ENCODE measurements around the gene SULT1C2. TPM values are rescaled to one million over a fixed set of nuclear protein-coding genes. Genes with fewer than 3 reads are reported as not detected.

SULT1C2 gene
- total and polyA plus RNA-seq, 2 of the 4 experiments (the other 2 are of a cell fraction) = 0.09 TPM; not detected in 1

DNA sequence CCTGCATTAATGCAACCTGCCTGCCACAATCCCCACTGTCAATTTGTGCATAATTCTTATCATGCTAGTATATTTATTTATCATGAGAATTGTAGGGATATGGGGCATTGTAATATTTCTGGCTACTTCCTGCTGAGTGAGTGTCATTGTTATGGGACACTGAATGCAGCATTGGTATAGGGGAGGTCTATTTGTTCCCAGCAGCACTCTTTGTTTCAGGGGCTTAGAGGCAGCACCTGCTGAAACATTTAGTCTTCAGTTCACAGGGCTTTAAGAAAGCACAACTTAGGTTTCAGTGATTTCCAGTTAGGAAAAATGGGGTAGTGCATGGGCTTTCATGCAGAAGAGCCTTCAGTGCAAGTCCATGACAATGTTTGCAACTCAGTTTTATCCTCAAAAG is 25.3 kb upstream of the SULT1C2 start:
- CTCF ChIA-PET = no interaction called here
- POLR2A ChIA-PET (ENCODE audit: unreplicated experiment) = no interaction called here
- BruUV-seq (replicated peaks) = no TSS peak
- H2AK9ac ChIP-seq (replicated peaks; ENCODE audit: low read depth, low read length, poor library complexity) = no peak overlapping the region
- no peak for ATAC-seq (ENCODE audit: low read depth)
- no peak for DNase-seq
- H2BK15ac ChIP-seq (ENCODE audit: low read depth, low read length) = no peak overlapping the region
- H4K20me1 ChIP-seq (ENCODE audit: insufficient read depth, low read length) = no peaks in the 10 kb centered on the region
- in situ Hi-C loops (cut with MboI; ENCODE audit: low sequenced_read_pairs) (no loop called here), dilution Hi-C loops (cut with HindIII; ENCODE audit: low sequenced_read_pairs, unreplicated experiment) (no loop called here), intact Hi-C loops (cut with micrococcal nuclease) (no loop called here)
- no peak overlapping the region for H3K56ac ChIP-seq (ENCODE audit: extremely low read depth, insufficient read depth, low read length)
- H3K4ac ChIP-seq (ENCODE audit: low read depth, low read length) = no peak overlapping the region
- no peak overlapping the region for H3K27ac ChIP-seq (ENCODE audit: insufficient read depth, low read length)
- peaks cover 14% of the 10 kb centered on the region for H3K27me3 ChIP-seq (ENCODE audit: control insufficient read depth, insufficient read depth, low read length)
- peaks cover 9% of the 10 kb centered on the region for H3K4me1 ChIP-seq (ENCODE audit: control insufficient read depth, insufficient read depth, low read length)
- peaks cover 3% of the 10 kb centered on the region; the same call in 1 of the 2 replicates for H3K9me1 ChIP-seq (ENCODE audit: insufficient read depth, low read length)
- no peak overlapping the region for H2BK120ac ChIP-seq (ENCODE audit: low read depth, low read length)
- H3K23ac ChIP-seq (ENCODE audit: low read depth, low read length) = no peak overlapping the region
- H4K5ac ChIP-seq (ENCODE audit: low read depth, low read length) = no peak overlapping the region
- H3K79me1 ChIP-seq (ENCODE audit: low read depth in 1 of 2, low read length in 2 of 2) = no peaks in the 10 kb centered on the region
- no peak overlapping the region for H2AK5ac ChIP-seq (ENCODE audit: low read depth, low read length)
- H3K36me3 ChIP-seq (ENCODE audit: control insufficient read depth, insufficient read depth, low read length) = no peaks in the 10 kb centered on the region
- no peak overlapping the region for H2BK5ac ChIP-seq (ENCODE audit: low read depth, low read length, poor library complexity, severe bottlenecking)
- no peak overlapping the region for H3K9ac ChIP-seq (ENCODE audit: low read depth, low read length)
- H3K9me3 ChIP-seq (ENCODE audit: control insufficient read depth, insufficient read depth, low read length) = no peaks in the 10 kb centered on the region
- H3K4me3 ChIP-seq (ENCODE audit: insufficient read depth, low read depth, low read length) = no peak overlapping the region
- no peak overlapping the region for H3K4me2 ChIP-seq (ENCODE audit: low read depth, low read length)
- no peak overlapping the region for H2AFZ ChIP-seq (replicated peaks; ENCODE audit: low read length, poor library complexity)
- H4K91ac ChIP-seq (ENCODE audit: insufficient read depth, low read depth, low read length) = no peak overlapping the region
- no peak overlapping the region for H3K18ac ChIP-seq (ENCODE audit: low read depth, low read length)
- no peak overlapping the region for H2BK20ac ChIP-seq (ENCODE audit: low read depth, low read length)
- no peak overlapping the region for H3K14ac ChIP-seq (replicated peaks; ENCODE audit: low read depth, low read length)
- no peak overlapping the region for H4K8ac ChIP-seq (ENCODE audit: low read depth in 2 of 2, low read length in 2 of 2)
- TF ChIP-seq BHLHE40 (IDR thresholded peaks at IDR 0.05; ENCODE audit: low read depth, low read length) (no peak), MXI1 (IDR thresholded peaks at IDR 0.05; ENCODE audit: borderline replicate concordance, low read depth, low read length) (no peak), RFX5 (IDR thresholded peaks at IDR 0.05; ENCODE audit: low read depth, low read length) (no peak), CHD1 (IDR thresholded peaks at IDR 0.05; ENCODE audit: low read depth, low read length) (no peak), RCOR1 (IDR thresholded peaks at IDR 0.05; ENCODE audit: insufficient replicate concordance, low read length) (no peak), SMC3 (IDR thresholded peaks at IDR 0.05; ENCODE audit: low read depth, low read length) (no peak), MAFK (IDR thresholded peaks at IDR 0.05; ENCODE audit: low read depth, low read length) (no peak), FOS (IDR thresholded peaks at IDR 0.05; ENCODE audit: low read depth, low read length) (no peak), NFE2L2 (IDR thresholded peaks at IDR 0.05; ENCODE audit: low read depth, low read length) (no peak), POLR2A (IDR thresholded peaks at IDR 0.05; ENCODE audit: low read depth, low read length) (no peak)
- TF ChIP-seq, protein P1, sequence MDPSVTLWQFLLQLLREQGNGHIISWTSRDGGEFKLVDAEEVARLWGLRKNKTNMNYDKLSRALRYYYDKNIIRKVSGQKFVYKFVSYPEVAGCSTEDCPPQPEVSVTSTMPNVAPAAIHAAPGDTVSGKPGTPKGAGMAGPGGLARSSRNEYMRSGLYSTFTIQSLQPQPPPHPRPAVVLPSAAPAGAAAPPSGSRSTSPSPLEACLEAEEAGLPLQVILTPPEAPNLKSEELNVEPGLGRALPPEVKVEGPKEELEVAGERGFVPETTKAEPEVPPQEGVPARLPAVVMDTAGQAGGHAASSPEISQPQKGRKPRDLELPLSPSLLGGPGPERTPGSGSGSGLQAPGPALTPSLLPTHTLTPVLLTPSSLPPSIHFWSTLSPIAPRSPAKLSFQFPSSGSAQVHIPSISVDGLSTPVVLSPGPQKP (IDR thresholded peaks at IDR 0.05; ENCODE audit: borderline replicate concordance, low read depth, low read length) = no peak
- TF ChIP-seq, protein P2, sequence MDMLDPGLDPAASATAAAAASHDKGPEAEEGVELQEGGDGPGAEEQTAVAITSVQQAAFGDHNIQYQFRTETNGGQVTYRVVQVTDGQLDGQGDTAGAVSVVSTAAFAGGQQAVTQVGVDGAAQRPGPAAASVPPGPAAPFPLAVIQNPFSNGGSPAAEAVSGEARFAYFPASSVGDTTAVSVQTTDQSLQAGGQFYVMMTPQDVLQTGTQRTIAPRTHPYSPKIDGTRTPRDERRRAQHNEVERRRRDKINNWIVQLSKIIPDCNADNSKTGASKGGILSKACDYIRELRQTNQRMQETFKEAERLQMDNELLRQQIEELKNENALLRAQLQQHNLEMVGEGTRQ (IDR thresholded peaks at IDR 0.05; ENCODE audit: low read depth, low read length) = no peak
- TF ChIP-seq, protein P3, sequence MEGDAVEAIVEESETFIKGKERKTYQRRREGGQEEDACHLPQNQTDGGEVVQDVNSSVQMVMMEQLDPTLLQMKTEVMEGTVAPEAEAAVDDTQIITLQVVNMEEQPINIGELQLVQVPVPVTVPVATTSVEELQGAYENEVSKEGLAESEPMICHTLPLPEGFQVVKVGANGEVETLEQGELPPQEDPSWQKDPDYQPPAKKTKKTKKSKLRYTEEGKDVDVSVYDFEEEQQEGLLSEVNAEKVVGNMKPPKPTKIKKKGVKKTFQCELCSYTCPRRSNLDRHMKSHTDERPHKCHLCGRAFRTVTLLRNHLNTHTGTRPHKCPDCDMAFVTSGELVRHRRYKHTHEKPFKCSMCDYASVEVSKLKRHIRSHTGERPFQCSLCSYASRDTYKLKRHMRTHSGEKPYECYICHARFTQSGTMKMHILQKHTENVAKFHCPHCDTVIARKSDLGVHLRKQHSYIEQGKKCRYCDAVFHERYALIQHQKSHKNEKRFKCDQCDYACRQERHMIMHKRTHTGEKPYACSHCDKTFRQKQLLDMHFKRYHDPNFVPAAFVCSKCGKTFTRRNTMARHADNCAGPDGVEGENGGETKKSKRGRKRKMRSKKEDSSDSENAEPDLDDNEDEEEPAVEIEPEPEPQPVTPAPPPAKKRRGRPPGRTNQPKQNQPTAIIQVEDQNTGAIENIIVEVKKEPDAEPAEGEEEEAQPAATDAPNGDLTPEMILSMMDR (conservative IDR thresholded peaks at IDR 0.05; ENCODE audit: low read depth, low read length) = no peak
